ENCODE results near the gene ARAP2.

The ARAP2 gene

DNA sequence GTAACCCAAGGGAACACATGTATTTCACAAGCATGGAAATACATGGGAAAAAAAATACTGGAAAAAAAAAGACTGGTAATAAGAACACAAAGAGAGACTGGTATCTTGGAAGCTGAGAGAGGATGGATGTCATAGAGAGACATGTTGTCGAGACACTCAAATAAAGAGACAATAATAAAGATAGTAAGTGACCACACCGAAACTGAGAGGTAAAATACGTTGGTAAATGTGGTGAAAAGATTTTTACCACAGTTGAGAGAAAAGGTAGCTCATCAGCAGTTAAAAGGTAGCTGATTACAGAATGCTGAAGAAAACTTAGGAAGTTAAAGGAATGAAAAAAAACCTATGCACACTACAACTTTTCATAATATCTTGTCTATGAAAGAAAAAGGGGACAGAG, 81.1 kb downstream of the ARAP2 start:
- no peak overlapping the region for H3K4me3 ChIP-seq (replicated peaks; ENCODE audit: low read depth, low read length)
- TF ChIP-seq, protein P1, sequence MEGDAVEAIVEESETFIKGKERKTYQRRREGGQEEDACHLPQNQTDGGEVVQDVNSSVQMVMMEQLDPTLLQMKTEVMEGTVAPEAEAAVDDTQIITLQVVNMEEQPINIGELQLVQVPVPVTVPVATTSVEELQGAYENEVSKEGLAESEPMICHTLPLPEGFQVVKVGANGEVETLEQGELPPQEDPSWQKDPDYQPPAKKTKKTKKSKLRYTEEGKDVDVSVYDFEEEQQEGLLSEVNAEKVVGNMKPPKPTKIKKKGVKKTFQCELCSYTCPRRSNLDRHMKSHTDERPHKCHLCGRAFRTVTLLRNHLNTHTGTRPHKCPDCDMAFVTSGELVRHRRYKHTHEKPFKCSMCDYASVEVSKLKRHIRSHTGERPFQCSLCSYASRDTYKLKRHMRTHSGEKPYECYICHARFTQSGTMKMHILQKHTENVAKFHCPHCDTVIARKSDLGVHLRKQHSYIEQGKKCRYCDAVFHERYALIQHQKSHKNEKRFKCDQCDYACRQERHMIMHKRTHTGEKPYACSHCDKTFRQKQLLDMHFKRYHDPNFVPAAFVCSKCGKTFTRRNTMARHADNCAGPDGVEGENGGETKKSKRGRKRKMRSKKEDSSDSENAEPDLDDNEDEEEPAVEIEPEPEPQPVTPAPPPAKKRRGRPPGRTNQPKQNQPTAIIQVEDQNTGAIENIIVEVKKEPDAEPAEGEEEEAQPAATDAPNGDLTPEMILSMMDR (IDR thresholded peaks at IDR 0.05; ENCODE audit: low read depth, low read length, missing control alignments): no peak
- DNase-seq (ENCODE audit: extremely low read depth, low read depth): no peak

DNA sequence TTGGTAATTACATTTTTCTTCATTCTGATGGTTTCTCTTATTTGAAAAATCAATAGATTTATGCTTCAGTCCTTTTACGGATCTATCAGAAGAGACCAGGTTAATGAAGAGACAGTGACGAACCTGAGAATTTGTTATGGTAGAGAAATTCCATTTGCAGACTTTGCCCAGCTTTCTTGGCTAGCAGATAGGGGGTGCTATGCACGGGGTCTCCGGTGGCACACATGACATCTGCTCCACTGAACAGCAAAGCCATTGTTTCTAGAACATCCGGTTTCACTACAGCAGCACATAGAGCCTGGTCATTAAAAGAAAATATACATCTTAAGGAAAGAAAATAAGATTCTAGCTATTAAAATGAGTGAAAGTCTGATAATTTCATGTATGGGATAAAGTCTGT, 85.1 kb downstream of the ARAP2 start:
- TF ChIP-seq, protein P1 (IDR thresholded peaks at IDR 0.05; ENCODE audit: low read depth, low read length, missing control alignments): no peak
- H3K4me3 ChIP-seq (replicated peaks; ENCODE audit: low read depth, low read length): no peak overlapping the region
- DNase-seq (ENCODE audit: extremely low read depth, low read depth): no peak

DNA sequence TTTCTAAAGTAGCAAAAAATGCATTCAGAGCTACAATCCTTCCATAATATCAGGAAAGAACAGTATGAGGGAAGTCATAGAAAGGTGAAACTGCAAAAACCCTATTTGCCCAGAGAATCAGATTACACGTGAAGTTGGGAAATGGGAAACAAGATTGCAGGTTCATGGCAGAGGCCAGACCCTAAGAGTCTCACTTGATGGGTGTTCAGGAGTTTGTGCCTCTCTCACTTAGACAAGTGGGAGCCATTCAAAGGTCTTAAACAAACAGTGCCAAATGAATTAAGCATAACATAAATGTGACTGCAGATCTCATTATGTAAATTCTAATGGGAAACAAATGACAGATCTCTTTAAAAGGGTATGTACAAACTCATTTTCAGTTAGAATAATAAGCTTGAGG, 91.6 kb downstream of the ARAP2 start:
- TF ChIP-seq, protein P1 (IDR thresholded peaks at IDR 0.05; ENCODE audit: low read depth, low read length, missing control alignments): no peak
- DNase-seq (ENCODE audit: extremely low read depth, low read depth): no peak
- no peak overlapping the region for H3K4me3 ChIP-seq (replicated peaks; ENCODE audit: low read depth, low read length)

DNA sequence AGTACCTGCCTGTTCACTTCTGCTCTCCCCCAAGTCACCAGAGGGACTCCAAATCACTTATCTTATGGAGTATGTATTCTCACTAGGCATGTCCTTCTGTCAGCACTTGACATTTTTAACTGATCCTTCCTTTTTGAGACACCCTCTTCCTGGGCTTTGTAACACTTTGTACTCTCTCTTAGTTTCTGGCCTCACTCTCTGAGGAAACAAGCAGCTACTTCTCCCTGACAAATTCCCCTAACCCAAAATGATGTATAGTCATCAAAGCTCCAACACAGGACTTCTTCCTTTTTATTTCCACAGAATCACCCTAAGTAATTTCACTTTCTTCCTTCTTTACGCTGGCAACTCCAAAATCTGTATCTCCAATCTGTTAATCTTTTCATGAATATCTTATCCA, 101.8 kb downstream of the ARAP2 start:
- TF ChIP-seq, protein P1 (IDR thresholded peaks at IDR 0.05; ENCODE audit: low read depth, low read length, missing control alignments): no peak
- no peak overlapping the region for H3K4me3 ChIP-seq (replicated peaks; ENCODE audit: low read depth, low read length)
- DNase-seq (ENCODE audit: extremely low read depth, low read depth): no peak

- TF ChIP-seq, protein P1 (IDR thresholded peaks at IDR 0.05; ENCODE audit: low read depth, low read length, missing control alignments): no peak
- no peak for DNase-seq (ENCODE audit: extremely low read depth, low read depth)
- no peak overlapping the region for H3K4me3 ChIP-seq (replicated peaks; ENCODE audit: low read depth, low read length)
Measured at GRCh38 chr4:36141186-36141585, 103.1 kb downstream of the ARAP2 start.

- TF ChIP-seq, protein P1 (IDR thresholded peaks at IDR 0.05; ENCODE audit: low read depth, low read length, missing control alignments): no peak
- DNase-seq (ENCODE audit: extremely low read depth, low read depth): no peak
- H3K4me3 ChIP-seq (replicated peaks; ENCODE audit: low read depth, low read length): no peak overlapping the region
Measured at GRCh38 chr4:36140421-36140820, 103.9 kb downstream of the ARAP2 start.

GRCh38 chr4:36138220-36138619, 106.1 kb downstream of the ARAP2 start:
- DNase-seq (ENCODE audit: extremely low read depth, low read depth): no peak
- H3K4me3 ChIP-seq (replicated peaks; ENCODE audit: low read depth, low read length): no peak overlapping the region
- TF ChIP-seq, protein P1 (IDR thresholded peaks at IDR 0.05; ENCODE audit: low read depth, low read length, missing control alignments): no peak

Measured in HFF-Myc (cell line).